Keratinocyte (primary cell): ENCODE results near the gene MLLT10.

ENCODE experiments used
- EZH2 ChIP-seq: IDR thresholded peaks from one replicate; pipeline ENCODE4 v1.6.1; 2012; ENCODE audit warnings: inconsistent platforms, mild to moderate bottlenecking, low read length, moderate library complexity
- TF ChIP-seq, protein P1 (sequence below), 3 experiments: IDR thresholded peaks in 1 of 3; conservative IDR thresholded peaks in 1 of 3; optimal IDR thresholded peaks in 1 of 3; 2 replicates in 2 of 3; 3 replicates in 1 of 3; pipeline versions ENCODE3 to v1.5.1; 2011; ENCODE audit warnings: low read length in 3 of 3, mild to moderate bottlenecking in 3 of 3, moderate library complexity in 2 of 3, control low read depth in 1 of 3, inconsistent platforms in 1 of 3; ENCODE audit not compliant: insufficient read depth in 2 of 3; ENCODE audit errors: extremely low read depth in 1 of 3

DNA sequence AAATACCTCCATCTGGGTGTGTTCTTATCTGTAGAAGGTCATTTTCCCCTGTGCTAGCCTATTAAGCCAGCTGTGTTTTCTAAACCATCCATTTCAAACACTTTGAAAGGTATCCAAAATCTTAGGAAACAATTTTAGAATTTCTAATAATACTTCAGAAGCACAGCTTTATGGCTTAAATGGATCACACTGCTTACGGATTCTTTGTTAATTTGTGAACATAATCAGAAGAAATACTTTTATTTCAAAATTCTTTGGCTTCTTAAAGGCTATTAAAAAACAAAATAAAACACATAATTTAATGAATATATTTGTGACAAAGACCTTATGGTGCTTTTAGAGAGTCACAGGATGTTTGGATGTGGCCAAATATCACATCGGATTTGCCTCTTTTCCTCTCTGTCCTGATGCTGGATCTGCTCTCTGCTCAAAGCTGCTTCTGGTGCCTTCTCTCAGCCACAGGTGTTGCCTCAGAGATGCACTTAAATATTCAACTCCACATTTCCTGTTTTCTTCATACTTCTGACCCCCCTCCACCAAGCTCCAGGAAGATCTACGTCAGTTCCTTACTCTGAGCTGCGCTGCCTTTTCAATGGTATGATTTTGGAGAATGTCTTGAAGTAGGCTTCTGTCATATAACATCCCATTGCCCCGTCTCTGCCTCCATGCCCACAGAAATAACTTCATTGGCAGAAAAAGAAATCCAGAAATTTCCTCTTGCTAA is 230.6 kb downstream of the MLLT10 start:
- no peak for TF ChIP-seq EZH2
- TF ChIP-seq, protein P1, sequence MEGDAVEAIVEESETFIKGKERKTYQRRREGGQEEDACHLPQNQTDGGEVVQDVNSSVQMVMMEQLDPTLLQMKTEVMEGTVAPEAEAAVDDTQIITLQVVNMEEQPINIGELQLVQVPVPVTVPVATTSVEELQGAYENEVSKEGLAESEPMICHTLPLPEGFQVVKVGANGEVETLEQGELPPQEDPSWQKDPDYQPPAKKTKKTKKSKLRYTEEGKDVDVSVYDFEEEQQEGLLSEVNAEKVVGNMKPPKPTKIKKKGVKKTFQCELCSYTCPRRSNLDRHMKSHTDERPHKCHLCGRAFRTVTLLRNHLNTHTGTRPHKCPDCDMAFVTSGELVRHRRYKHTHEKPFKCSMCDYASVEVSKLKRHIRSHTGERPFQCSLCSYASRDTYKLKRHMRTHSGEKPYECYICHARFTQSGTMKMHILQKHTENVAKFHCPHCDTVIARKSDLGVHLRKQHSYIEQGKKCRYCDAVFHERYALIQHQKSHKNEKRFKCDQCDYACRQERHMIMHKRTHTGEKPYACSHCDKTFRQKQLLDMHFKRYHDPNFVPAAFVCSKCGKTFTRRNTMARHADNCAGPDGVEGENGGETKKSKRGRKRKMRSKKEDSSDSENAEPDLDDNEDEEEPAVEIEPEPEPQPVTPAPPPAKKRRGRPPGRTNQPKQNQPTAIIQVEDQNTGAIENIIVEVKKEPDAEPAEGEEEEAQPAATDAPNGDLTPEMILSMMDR (optimal IDR thresholded peaks at IDR 0.05 in 1 of 3, IDR thresholded peaks at IDR 0.05 in 1 of 3, conservative IDR thresholded peaks at IDR 0.05 in 1 of 3; ENCODE audit: extremely low read depth in 1 of 3, insufficient read depth in 2 of 3, low read length in 3 of 3) = no peak
